ENCODE measurements around the gene F8. TPM values are rescaled to one million over a fixed set of nuclear protein-coding genes. Genes with fewer than 3 reads are reported as not detected.
"Not testable (repeated sequence)": the region's sequence is repeated elsewhere in the genome, so short reads cannot be mapped to it uniquely, and the experiment has no call there.

The F8 gene
- total and polyA plus RNA-seq, 5 experiments from 2014 or later = 1.1 to 5.5 (median 2.4) TPM

- POLR2A ChIA-PET, H3K27me3 Mint-ChIP-seq, DNase-seq, H3K27ac Mint-ChIP-seq, H3K4me1 Mint-ChIP-seq, H3K4me3 Mint-ChIP-seq, ATAC-seq: not testable (repeated sequence)
- Mint-ChIP-seq H3K36me3 (peaks cover 0 to 13% (median 0%) of the 10 kb centered on the region in 3 donors), H3K9me3 (peaks cover 0 to 19% (median 3%) of the 10 kb centered on the region in 9 donors)
These were observed 66.7 kb downstream of the F8 start for GRCh38 chrX:154955799-154956198.

- POLR2A ChIA-PET, H3K4me1 Mint-ChIP-seq: not testable (repeated sequence)
These were observed 83.3 kb downstream of the F8 start for GRCh38 chrX:154939265-154939664.

GRCh38 chrX:154924771-154925170 is 97.8 kb downstream of the F8 start:
- ATAC-seq, H3K36me3 Mint-ChIP-seq, H3K4me3 Mint-ChIP-seq, H3K4me1 Mint-ChIP-seq, H3K27ac Mint-ChIP-seq, H3K9me3 Mint-ChIP-seq, POLR2A ChIA-PET, DNase-seq: not testable (repeated sequence)
- H3K27me3 Mint-ChIP-seq = peaks cover 8 to 27% (median 19%) of the 10 kb centered on the region in 5 donors

More at GRCh38 chrX:154939265-154939664, 83.3 kb downstream of the F8 start:
- ATAC-seq, H3K9me3 Mint-ChIP-seq, DNase-seq, H3K27ac Mint-ChIP-seq, H3K27me3 Mint-ChIP-seq, H3K4me3 Mint-ChIP-seq, H3K36me3 Mint-ChIP-seq: not testable (repeated sequence)

- Mint-ChIP-seq H3K4me1 (peaks cover 0 to 5% (median 0%) of the 10 kb centered on the region in 4 donors), H3K36me3 (peaks cover 0 to 4% (median 0%) of the 10 kb centered on the region in 3 donors), H3K9me3 (peaks cover 0 to 11% (median 0%) of the 10 kb centered on the region in 9 donors), H3K4me3 (peak overlapping the region; percentile 51 to 79 (median 69)), H3K27me3 (peaks cover 3 to 11% (median 6%) of the 10 kb centered on the region in 5 donors), H3K27ac (peak overlapping the region in 1 of 10 donors; percentile 23)
- POLR2A ChIA-PET = no interaction called here
- ATAC-seq (peak; percentile 57 to 66), DNase-seq (peak in 6 of 10 donors; percentile 4 to 44 (median 31))
These were observed 104.5 kb downstream of the F8 start for GRCh38 chrX:154918060-154918483.

- DNase-seq (no peak), ATAC-seq (no peak)
- no peak overlapping the region for H3K27ac Mint-ChIP-seq
- POLR2A ChIA-PET = no interaction called here
- H3K27me3 Mint-ChIP-seq = peaks cover 2 to 9% (median 4%) of the 10 kb centered on the region in 5 donors
- peaks cover 0 to 5% (median 0%) of the 10 kb centered on the region in 4 donors for H3K4me1 Mint-ChIP-seq
- H3K4me3 Mint-ChIP-seq = no peak overlapping the region
- peaks cover 0 to 16% (median 0%) of the 10 kb centered on the region in 9 donors for H3K9me3 Mint-ChIP-seq
- H3K36me3 Mint-ChIP-seq = no peaks in the 10 kb centered on the region
These were observed 108.5 kb downstream of the F8 start for GRCh38 chrX:154914052-154914451.

- POLR2A ChIA-PET, H3K4me1 Mint-ChIP-seq, H3K36me3 Mint-ChIP-seq, DNase-seq, H3K27me3 Mint-ChIP-seq, H3K27ac Mint-ChIP-seq, ATAC-seq, H3K4me3 Mint-ChIP-seq: not testable (repeated sequence)
- H3K9me3 Mint-ChIP-seq = peaks cover 0 to 16% (median 0%) of the 10 kb centered on the region in 9 donors
These were observed 112.0 kb downstream of the F8 start for GRCh38 chrX:154910528-154910927.

GRCh38 chrX:154910048-154910447 is 112.5 kb downstream of the F8 start:
- H3K27ac Mint-ChIP-seq, DNase-seq, POLR2A ChIA-PET, H3K36me3 Mint-ChIP-seq, H3K4me1 Mint-ChIP-seq, H3K4me3 Mint-ChIP-seq, ATAC-seq, H3K27me3 Mint-ChIP-seq: not testable (repeated sequence)
- H3K9me3 Mint-ChIP-seq = peaks cover 0 to 16% (median 0%) of the 10 kb centered on the region in 9 donors

GRCh38 chrX:154908821-154909220 is 113.7 kb downstream of the F8 start:
- Mint-ChIP-seq H3K4me1 (no peaks in the 10 kb centered on the region), H3K27me3 (peaks cover 0 to 4% (median 1%) of the 10 kb centered on the region in 5 donors), H3K4me3 (no peak overlapping the region), H3K36me3 (no peaks in the 10 kb centered on the region), H3K27ac (no peak overlapping the region), H3K9me3 (peaks cover 0 to 9% (median 0%) of the 10 kb centered on the region in 9 donors)
- ATAC-seq (no peak), DNase-seq (no peak)
- POLR2A ChIA-PET = no interaction called here

GRCh38 chrX:154902408-154902807 is 120.1 kb downstream of the F8 start:
- H3K9me3 Mint-ChIP-seq = no peaks in the 10 kb centered on the region
- POLR2A ChIA-PET = no interaction called here
- peaks cover 0 to 8% (median 1%) of the 10 kb centered on the region in 5 donors for H3K27me3 Mint-ChIP-seq
- no peaks in the 10 kb centered on the region for H3K4me1 Mint-ChIP-seq
- H3K4me3 Mint-ChIP-seq = no peak overlapping the region
- ATAC-seq (no peak), DNase-seq (no peak)
- H3K36me3 Mint-ChIP-seq = no peaks in the 10 kb centered on the region
- H3K27ac Mint-ChIP-seq = no peak overlapping the region

- no peak overlapping the region for H3K27ac Mint-ChIP-seq
- H3K9me3 Mint-ChIP-seq = no peaks in the 10 kb centered on the region
- peaks cover 0 to 8% (median 0%) of the 10 kb centered on the region in 5 donors for H3K27me3 Mint-ChIP-seq
- ATAC-seq = no peak
- no peaks in the 10 kb centered on the region for H3K4me1 Mint-ChIP-seq
- H3K4me3 Mint-ChIP-seq = no peak overlapping the region
- no peak for DNase-seq
- no peaks in the 10 kb centered on the region for H3K36me3 Mint-ChIP-seq
- POLR2A ChIA-PET = no interaction called here
These were observed 122.2 kb downstream of the F8 start for GRCh38 chrX:154900323-154900722.

- H3K9me3 Mint-ChIP-seq = no peaks in the 10 kb centered on the region
- POLR2A ChIA-PET = no interaction called here
- H3K4me1 Mint-ChIP-seq = peaks cover 4 to 15% (median 13%) of the 10 kb centered on the region in 4 donors
- DNase-seq (no peak), ATAC-seq (no peak)
- H3K27me3 Mint-ChIP-seq = peaks cover 0 to 2% (median 0%) of the 10 kb centered on the region in 5 donors
- no peak overlapping the region for H3K27ac Mint-ChIP-seq
- peaks cover 0 to 7% (median 0%) of the 10 kb centered on the region in 3 donors for H3K36me3 Mint-ChIP-seq
- no peak overlapping the region for H3K4me3 Mint-ChIP-seq
These were observed 130.2 kb downstream of the F8 start for GRCh38 chrX:154892296-154892695.

- POLR2A ChIA-PET = no interaction called here
- H3K4me3 Mint-ChIP-seq = peak overlapping the region in 1 of 10 donors; percentile 14
- H3K27me3 Mint-ChIP-seq = peaks cover 0 to 2% (median 0%) of the 10 kb centered on the region in 5 donors
- DNase-seq = no peak
- no peak for ATAC-seq
- H3K4me1 Mint-ChIP-seq = peaks cover 4 to 15% (median 13%) of the 10 kb centered on the region in 4 donors
- H3K9me3 Mint-ChIP-seq = no peaks in the 10 kb centered on the region
- peak overlapping the region in 2 of 10 donors; percentile 22 to 44 for H3K27ac Mint-ChIP-seq
- peaks cover 0 to 7% (median 0%) of the 10 kb centered on the region in 3 donors for H3K36me3 Mint-ChIP-seq
These were observed 131.4 kb downstream of the F8 start for GRCh38 chrX:154890990-154891639.

GRCh38 chrX:154886789-154887221 is 135.7 kb downstream of the F8 start:
- H3K4me3 Mint-ChIP-seq, DNase-seq, H3K27ac Mint-ChIP-seq, H3K27me3 Mint-ChIP-seq, H3K9me3 Mint-ChIP-seq, POLR2A ChIA-PET, H3K36me3 Mint-ChIP-seq: not testable (repeated sequence)
- peak; percentile 71 to 74 for ATAC-seq
- H3K4me1 Mint-ChIP-seq = peaks cover 2 to 12% (median 6%) of the 10 kb centered on the region in 4 donors
